Measurements from ENCODE around the gene FBXO3. TPM values are rescaled to one million over a fixed set of nuclear protein-coding genes. Genes with fewer than 3 reads are reported as not detected.

The FBXO3 gene
- total and polyA plus RNA-seq, 9 of the 15 experiments (the other 6 are each of a cell fraction or from before 2014, with no cell fraction given): 11.6 to 59.3 (median 29.2) TPM

DNA sequence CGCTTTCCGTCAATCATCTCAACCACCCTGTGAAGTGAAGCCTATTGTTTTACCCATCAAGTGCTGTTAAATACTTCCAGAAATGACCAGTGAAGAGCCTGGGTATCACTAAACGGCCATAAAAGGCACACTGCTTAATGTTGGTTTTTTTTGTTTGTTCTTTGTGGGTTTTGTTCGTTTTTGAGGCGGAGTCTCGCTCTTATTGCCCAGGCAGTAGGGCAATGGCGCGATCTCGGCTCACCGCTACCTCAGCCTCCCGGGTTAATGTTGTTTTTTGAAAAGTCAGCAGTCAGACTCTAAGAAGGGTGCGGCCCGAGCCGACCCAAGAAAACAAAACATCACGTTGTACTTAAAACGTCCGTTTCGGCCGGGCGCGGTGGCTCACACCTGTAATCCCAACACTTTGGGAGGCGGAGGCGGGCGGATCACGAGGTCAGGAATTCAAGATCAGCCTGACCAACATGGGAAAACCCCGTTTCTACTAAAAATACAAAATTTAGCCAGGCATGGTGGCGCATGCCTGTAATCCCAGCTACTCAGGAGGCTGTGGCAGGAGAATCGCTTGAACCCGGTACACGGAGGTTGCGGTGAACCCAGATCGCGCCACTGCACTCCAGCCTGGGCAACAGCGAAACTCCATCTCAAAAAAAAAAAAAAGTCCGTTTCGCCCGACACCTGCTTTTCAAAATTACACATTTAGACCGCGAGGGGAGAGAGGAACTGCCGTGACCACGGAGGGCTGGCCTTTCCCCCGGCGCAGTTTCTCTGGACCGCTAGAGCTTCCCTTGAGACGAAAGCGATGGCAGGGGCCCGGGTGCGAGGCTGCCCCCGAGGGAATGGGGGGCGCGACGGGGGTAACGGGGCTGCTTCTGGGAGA is 38.8 kb downstream of the FBXO3 start (continued):
- TF ChIP-seq PHF21A (IDR thresholded peaks at IDR 0.05; ENCODE audit: borderline replicate concordance, low read depth): no peak
- TF ChIP-seq, protein P1, sequence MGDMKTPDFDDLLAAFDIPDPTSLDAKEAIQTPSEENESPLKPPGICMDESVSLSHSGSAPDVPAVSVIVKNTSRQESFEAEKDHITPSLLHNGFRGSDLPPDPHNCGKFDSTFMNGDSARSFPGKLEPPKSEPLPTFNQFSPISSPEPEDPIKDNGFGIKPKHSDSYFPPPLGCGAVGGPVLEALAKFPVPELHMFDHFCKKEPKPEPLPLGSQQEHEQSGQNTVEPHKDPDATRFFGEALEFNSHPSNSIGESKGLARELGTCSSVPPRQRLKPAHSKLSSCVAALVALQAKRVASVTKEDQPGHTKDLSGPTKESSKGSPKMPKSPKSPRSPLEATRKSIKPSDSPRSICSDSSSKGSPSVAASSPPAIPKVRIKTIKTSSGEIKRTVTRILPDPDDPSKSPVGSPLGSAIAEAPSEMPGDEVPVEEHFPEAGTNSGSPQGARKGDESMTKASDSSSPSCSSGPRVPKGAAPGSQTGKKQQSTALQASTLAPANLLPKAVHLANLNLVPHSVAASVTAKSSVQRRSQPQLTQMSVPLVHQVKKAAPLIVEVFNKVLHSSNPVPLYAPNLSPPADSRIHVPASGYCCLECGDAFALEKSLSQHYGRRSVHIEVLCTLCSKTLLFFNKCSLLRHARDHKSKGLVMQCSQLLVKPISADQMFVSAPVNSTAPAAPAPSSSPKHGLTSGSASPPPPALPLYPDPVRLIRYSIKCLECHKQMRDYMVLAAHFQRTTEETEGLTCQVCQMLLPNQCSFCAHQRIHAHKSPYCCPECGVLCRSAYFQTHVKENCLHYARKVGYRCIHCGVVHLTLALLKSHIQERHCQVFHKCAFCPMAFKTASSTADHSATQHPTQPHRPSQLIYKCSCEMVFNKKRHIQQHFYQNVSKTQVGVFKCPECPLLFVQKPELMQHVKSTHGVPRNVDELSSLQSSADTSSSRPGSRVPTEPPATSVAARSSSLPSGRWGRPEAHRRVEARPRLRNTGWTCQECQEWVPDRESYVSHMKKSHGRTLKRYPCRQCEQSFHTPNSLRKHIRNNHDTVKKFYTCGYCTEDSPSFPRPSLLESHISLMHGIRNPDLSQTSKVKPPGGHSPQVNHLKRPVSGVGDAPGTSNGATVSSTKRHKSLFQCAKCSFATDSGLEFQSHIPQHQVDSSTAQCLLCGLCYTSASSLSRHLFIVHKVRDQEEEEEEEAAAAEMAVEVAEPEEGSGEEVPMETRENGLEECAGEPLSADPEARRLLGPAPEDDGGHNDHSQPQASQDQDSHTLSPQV (IDR thresholded peaks at IDR 0.05): no peak
- no peak for TF ChIP-seq SMARCA5 (IDR thresholded peaks at IDR 0.05)
- TF ChIP-seq TEAD4 (IDR thresholded peaks at IDR 0.05; ENCODE audit: low read length): 0 out of 2 replicates have a peak, but pooled peaks have one; percentile 5
- TF ChIP-seq TEAD4 (CRISPR knock-in tag; IDR thresholded peaks at IDR 0.05; ENCODE audit: borderline replicate concordance): no peak
- no peak for TF ChIP-seq XRCC3 (IDR thresholded peaks at IDR 0.05)
- TF ChIP-seq FOXK1 (CRISPR knock-in tag; IDR thresholded peaks at IDR 0.05; ENCODE audit: borderline replicate concordance): no peak
- TF ChIP-seq SAFB (IDR thresholded peaks at IDR 0.05; ENCODE audit: borderline replicate concordance, low read depth, low read length): no peak
- no peak for TF ChIP-seq ZNF282 (CRISPR knock-in tag; IDR thresholded peaks at IDR 0.05)
- TF ChIP-seq FOSL1 (tag; conservative IDR thresholded peaks at IDR 0.05): no peak; the same call in 1 of the 2 replicates
- no peak for TF ChIP-seq POU5F1 (IDR thresholded peaks at IDR 0.05; ENCODE audit: borderline replicate concordance, low read depth, low read length, partially characterized antibody)
- TF ChIP-seq SAP30 (IDR thresholded peaks at IDR 0.05; ENCODE audit: borderline replicate concordance, insufficient read depth, low read depth, low read length, poor library complexity, severe bottlenecking): peak; percentile 54
- TF ChIP-seq, protein P2, sequence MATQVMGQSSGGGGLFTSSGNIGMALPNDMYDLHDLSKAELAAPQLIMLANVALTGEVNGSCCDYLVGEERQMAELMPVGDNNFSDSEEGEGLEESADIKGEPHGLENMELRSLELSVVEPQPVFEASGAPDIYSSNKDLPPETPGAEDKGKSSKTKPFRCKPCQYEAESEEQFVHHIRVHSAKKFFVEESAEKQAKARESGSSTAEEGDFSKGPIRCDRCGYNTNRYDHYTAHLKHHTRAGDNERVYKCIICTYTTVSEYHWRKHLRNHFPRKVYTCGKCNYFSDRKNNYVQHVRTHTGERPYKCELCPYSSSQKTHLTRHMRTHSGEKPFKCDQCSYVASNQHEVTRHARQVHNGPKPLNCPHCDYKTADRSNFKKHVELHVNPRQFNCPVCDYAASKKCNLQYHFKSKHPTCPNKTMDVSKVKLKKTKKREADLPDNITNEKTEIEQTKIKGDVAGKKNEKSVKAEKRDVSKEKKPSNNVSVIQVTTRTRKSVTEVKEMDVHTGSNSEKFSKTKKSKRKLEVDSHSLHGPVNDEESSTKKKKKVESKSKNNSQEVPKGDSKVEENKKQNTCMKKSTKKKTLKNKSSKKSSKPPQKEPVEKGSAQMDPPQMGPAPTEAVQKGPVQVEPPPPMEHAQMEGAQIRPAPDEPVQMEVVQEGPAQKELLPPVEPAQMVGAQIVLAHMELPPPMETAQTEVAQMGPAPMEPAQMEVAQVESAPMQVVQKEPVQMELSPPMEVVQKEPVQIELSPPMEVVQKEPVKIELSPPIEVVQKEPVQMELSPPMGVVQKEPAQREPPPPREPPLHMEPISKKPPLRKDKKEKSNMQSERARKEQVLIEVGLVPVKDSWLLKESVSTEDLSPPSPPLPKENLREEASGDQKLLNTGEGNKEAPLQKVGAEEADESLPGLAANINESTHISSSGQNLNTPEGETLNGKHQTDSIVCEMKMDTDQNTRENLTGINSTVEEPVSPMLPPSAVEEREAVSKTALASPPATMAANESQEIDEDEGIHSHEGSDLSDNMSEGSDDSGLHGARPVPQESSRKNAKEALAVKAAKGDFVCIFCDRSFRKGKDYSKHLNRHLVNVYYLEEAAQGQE (IDR thresholded peaks at IDR 0.05; ENCODE audit: borderline replicate concordance): no peak
- TF ChIP-seq, protein P2 (CRISPR knock-in tag; IDR thresholded peaks at IDR 0.05; ENCODE audit: low read depth): no peak
